ENCODE data around the gene HSPA1A.
A peak's percentile ranks its signal among the peaks of the same experiment; 100 is the strongest.
"Not testable (repeated sequence)": the region's sequence is repeated elsewhere in the genome, so short reads cannot be mapped to it uniquely, and the experiment has no call there.

HSPA1A gene

GRCh38 chr6:31819871-31820299, 4.5 kb downstream of the HSPA1A start:
- Histone ChIP-seq H3K9me3 (ENCODE audit: severe bottlenecking) (no peaks in the 10 kb centered on the region), H3K27ac (ENCODE audit: poor library complexity, severe bottlenecking) (peak overlapping the region; percentile 92), H3K4me3 (ENCODE audit: severe bottlenecking) (no peak overlapping the region), H3K4me1 (ENCODE audit: insufficient read depth, poor library complexity, severe bottlenecking) (peaks cover 36% of the 10 kb centered on the region), H3K36me3 (ENCODE audit: low read depth) (peaks cover 6% of the 10 kb centered on the region; the same call in 1 of the 2 replicates), H3K27me3 (ENCODE audit: insufficient read depth, poor library complexity, severe bottlenecking) (no peaks in the 10 kb centered on the region)
- ATAC-seq (ENCODE audit: low read depth) (no peak), DNase-seq (ENCODE audit: low spot score) (no peak)
- no peak for TF ChIP-seq CTCF (IDR thresholded peaks at IDR 0.05; ENCODE audit: poor library complexity, severe bottlenecking)

GRCh38 chr6:31820399-31820798, 5.1 kb downstream of the HSPA1A start:
- H3K36me3 ChIP-seq (ENCODE audit: low read depth); H3K27me3 ChIP-seq (ENCODE audit: insufficient read depth, poor library complexity, severe bottlenecking); H3K4me3 ChIP-seq (ENCODE audit: severe bottlenecking); H3K9me3 ChIP-seq (ENCODE audit: severe bottlenecking); ATAC-seq (ENCODE audit: low read depth); DNase-seq (ENCODE audit: low spot score): not testable (repeated sequence)
- H3K27ac ChIP-seq (ENCODE audit: poor library complexity, severe bottlenecking) = peak overlapping the region; percentile 92
- peaks cover 39% of the 10 kb centered on the region for H3K4me1 ChIP-seq (ENCODE audit: insufficient read depth, poor library complexity, severe bottlenecking)

- Histone ChIP-seq H3K9me3 (ENCODE audit: severe bottlenecking) (no peaks in the 10 kb centered on the region), H3K27me3 (ENCODE audit: insufficient read depth, poor library complexity, severe bottlenecking) (no peaks in the 10 kb centered on the region), H3K36me3 (ENCODE audit: low read depth) (peaks cover 6% of the 10 kb centered on the region; the same call in 1 of the 2 replicates), H3K27ac (ENCODE audit: poor library complexity, severe bottlenecking) (peak overlapping the region; percentile 92), H3K4me3 (ENCODE audit: severe bottlenecking) (peak overlapping the region; percentile 35), H3K4me1 (ENCODE audit: insufficient read depth, poor library complexity, severe bottlenecking) (peaks cover 49% of the 10 kb centered on the region)
- no peak for TF ChIP-seq CTCF (IDR thresholded peaks at IDR 0.05; ENCODE audit: poor library complexity, severe bottlenecking)
- DNase-seq (ENCODE audit: low spot score) (peak; percentile 82), ATAC-seq (ENCODE audit: low read depth) (no peak; the same call in 2 of the 3 replicates)
Observed at GRCh38 chr6:31821301-31822035, 6.1 kb downstream of the HSPA1A start.

- Histone ChIP-seq H3K27me3 (ENCODE audit: insufficient read depth, poor library complexity, severe bottlenecking) (no peaks in the 10 kb centered on the region), H3K4me3 (ENCODE audit: severe bottlenecking) (peak overlapping the region; percentile 35), H3K9me3 (ENCODE audit: severe bottlenecking) (no peaks in the 10 kb centered on the region), H3K36me3 (ENCODE audit: low read depth) (peaks cover 6% of the 10 kb centered on the region; the same call in 1 of the 2 replicates), H3K27ac (ENCODE audit: poor library complexity, severe bottlenecking) (peak overlapping the region; percentile 92), H3K4me1 (ENCODE audit: insufficient read depth, poor library complexity, severe bottlenecking) (peaks cover 49% of the 10 kb centered on the region)
- TF ChIP-seq CTCF (IDR thresholded peaks at IDR 0.05; ENCODE audit: poor library complexity, severe bottlenecking) = no peak
- DNase-seq (ENCODE audit: low spot score) = peak; percentile 73
- ATAC-seq (ENCODE audit: low read depth) = peak; percentile 13
Observed at GRCh38 chr6:31822036-31822821, 6.9 kb downstream of the HSPA1A start.

GRCh38 chr6:31823592-31824196, 8.4 kb downstream of the HSPA1A start:
- ATAC-seq (ENCODE audit: low read depth); DNase-seq (ENCODE audit: low spot score); H3K36me3 ChIP-seq (ENCODE audit: low read depth); H3K4me3 ChIP-seq (ENCODE audit: severe bottlenecking); H3K27me3 ChIP-seq (ENCODE audit: insufficient read depth, poor library complexity, severe bottlenecking); H3K9me3 ChIP-seq (ENCODE audit: severe bottlenecking): not testable (repeated sequence)
- Histone ChIP-seq H3K4me1 (ENCODE audit: insufficient read depth, poor library complexity, severe bottlenecking) (peaks cover 49% of the 10 kb centered on the region), H3K27ac (ENCODE audit: poor library complexity, severe bottlenecking) (peak overlapping the region; percentile 92)
